SK-MEL-5 (cell line): Measurements from ENCODE around the gene SEPTIN5. TPM values are rescaled to one million over a fixed set of nuclear protein-coding genes. Genes with fewer than 3 reads are reported as not detected.
"Not testable (repeated sequence)": the region's sequence is repeated elsewhere in the genome, so short reads cannot be mapped to it uniquely, and the experiment has no call there.

Experiments
- DNase-seq: peaks from one replicate; pipeline ENCODE4 v3.0.0-alpha.2; 2016; ENCODE audit warnings: low read depth, low spot score
- in situ Hi-C: cut with HindIII; loops from 2 replicates; pipeline ENCODE4 v1.10.0; 2016; ENCODE audit warnings: low sequenced_read_pairs, high pct_unique_total_duplicates, low pct_unique_long_range_greater_than_20kb
- polyA plus RNA-seq, 2 experiments: library from polyadenylated mRNA; depleted of rRNA; stranded (reverse); fragments of >200 nt; gene quantifications; 2 replicates each; pipeline ENCODE4 v1.2.3, GENCODE V29; 2015
- total RNA-seq: library from RNA; depleted of rRNA; stranded (reverse); fragments of >200 nt; shearing (Covaris generic); gene quantifications from 2 replicates; pipeline ENCODE4 v1.2.3, GENCODE V29; 2014; rRNA removed

Gene SEPTIN5
- 13.8 and 16.3 TPM in 2 replicates for total RNA-seq
- 22.5 and 23.6 TPM in 2 replicates for polyA plus RNA-seq (2015; cell fraction: cytosol; rRNA removed)
- polyA plus RNA-seq (2015; cell fraction: nucleus; rRNA removed): 51.0 and 81.0 TPM in 2 replicates

DNA sequence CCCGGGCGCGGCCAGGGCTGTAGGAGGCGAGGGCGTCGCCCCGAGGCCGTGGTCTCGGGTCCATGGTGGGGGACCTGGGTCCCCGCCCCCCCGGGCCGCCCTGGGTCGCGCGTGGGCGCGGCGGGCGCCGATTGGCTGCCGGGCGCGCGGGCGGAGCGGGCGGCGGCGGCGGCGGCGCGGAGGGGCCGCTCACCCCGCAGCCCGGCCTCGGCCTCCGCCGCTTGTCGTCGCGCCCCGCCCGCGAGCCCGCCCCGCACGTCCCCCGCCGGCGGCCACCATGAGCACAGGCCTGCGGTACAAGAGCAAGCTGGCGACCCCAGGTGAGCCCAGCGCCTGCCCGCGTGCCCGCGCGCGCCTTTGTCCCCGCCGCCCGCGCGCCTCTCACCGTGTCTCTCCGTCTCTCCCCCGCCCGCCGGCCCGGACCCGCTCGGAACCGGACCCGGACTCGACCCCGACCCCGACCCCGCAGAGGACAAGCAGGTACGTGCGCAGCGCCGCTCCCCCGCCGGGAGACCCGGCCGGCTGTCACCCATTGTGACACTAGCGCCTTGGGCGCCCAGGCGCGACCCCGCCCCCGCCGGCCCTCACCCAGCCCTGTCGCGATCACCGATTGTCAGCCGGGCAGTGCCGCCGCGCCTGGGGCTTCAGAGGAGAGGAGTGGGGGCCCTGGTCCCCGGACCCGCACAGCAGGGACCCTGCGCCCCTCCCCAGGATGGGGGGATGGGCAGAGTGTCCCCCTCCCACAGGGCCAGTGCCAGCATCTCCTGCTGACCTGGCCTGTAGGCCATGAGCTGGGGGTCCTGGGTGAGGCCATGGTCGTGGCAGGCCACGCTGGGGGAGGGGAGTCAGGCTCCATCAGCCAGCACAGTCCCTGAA, at the start of gene SEPTIN5:
Gene SEPTIN5 (plus strand): TSS at position 192 of the 876 bp plus-strand sequence. CDS start 86 bp downstream, at position 278.
- in situ Hi-C loops: no loop called here
- DNase-seq: no peak

- in situ Hi-C loops: no loop called here
- no peak for DNase-seq
Observed at GRCh38 chr22:19664951-19665783, 49.1 kb upstream of the SEPTIN5 start.

- in situ Hi-C loops: no loop called here
- no peak for DNase-seq
Observed at GRCh38 chr22:19665784-19666672, 48.3 kb upstream of the SEPTIN5 start.

DNA sequence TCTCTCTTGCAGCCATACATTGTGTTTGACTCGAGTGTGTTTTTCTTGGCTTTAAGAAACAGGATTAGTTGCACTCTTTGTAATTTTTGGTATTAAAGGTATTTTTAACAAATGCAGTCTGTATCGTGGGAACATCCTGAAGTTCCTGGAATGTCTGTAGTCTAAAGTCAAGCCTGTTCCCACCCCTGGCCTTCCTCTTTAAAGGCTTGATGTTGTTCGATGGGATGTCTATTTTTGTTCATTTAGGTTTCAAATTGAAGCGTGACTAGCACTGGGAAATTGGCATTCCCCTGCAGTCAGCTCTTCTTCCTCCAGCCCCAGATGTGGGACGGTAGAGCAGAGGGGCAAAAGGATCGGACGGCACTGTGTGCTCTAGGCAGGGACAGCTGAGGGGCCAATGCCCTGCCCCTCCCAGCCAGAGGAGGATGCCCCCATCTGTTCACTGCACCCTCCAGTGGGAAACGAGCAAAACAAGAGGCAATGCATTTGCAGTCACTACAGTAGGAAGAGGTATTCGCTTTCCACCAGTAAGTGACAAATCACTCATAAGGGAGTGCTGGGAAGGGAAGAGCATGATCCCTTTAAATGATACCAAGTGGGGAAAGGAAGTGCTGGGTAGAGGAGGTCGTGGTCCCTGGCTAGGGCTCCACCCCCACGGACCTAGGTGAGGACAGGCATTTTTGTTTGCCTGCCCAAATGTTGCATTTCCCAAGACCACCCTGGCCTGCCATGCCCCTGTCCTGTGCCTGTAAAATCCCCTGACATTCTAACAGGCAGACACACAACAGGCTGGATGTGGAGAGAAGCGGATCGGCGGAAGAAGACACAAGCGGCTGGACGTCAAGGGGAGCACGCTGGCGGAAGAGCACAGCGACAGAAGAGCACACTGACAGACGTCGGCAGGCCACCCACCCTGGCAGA, 47.4 kb upstream of the SEPTIN5 start:
- in situ Hi-C loops: no loop called here
- no peak for DNase-seq

GRCh38 chr22:19667872-19668740, 46.2 kb upstream of the SEPTIN5 start:
- in situ Hi-C loops: no loop called here
- no peak for DNase-seq

DNA sequence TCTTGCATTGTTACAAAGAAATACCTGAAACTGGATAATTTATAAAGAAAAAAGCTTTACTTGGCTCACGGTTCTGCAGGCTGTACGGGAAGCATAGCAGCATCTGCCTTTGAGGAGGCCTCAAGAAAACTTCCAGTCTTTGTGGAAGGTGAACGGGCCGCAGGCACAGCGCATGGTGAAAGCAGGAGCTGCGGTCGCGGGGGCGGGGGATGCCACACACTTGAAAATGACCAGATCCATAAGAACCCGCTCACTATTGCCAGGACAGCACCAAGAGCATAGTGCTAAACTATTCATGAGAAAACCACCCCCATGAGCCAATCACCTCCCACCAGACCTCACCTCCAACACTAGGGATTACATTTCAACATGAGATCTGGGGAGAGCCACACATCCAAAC, 45.6 kb upstream of the SEPTIN5 start:
- DNase-seq: no peak
- in situ Hi-C loops: no loop called here

DNA sequence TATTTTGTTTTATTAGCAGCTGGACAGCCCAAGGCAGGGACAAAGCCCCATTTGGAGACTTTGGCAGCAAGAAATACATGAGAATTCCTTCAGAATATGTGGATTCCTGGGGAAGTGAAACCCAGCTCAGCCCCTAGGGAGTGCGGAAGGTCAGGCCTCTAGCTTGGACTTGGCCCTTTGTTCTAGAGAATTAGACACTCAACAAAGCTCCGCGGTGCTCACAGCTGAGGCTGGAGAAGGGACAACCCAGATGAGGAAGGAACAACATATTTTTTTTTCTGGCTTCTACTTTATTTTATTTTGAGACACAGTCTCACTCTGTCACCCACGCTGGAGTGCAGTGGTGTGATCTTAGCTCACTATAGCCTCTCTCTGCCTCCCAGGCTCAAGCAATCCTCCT, 44.7 kb upstream of the SEPTIN5 start:
- peak; percentile 27 for DNase-seq
- in situ Hi-C loops: no loop called here

DNA sequence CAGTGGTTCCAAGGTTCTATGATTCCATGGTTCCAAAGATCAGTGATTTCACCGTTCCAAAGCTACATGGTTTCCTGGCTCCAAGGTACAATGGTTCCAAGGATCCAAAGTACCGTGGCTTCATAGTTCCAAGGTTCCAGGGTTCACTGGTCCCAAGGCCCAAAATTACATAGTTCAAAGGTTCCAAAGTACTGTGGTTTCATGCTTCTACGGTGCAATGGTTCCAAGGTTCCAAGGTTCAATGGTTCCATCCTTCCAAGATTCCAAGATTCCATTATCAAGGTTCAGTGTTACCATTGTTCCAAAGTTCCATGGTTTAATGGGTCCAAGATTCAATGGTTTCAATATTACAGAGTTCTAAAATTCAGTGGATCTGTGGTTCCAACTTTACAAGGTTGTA, 43.0 kb upstream of the SEPTIN5 start:
- DNase-seq: no peak
- in situ Hi-C loops: no loop called here

DNA sequence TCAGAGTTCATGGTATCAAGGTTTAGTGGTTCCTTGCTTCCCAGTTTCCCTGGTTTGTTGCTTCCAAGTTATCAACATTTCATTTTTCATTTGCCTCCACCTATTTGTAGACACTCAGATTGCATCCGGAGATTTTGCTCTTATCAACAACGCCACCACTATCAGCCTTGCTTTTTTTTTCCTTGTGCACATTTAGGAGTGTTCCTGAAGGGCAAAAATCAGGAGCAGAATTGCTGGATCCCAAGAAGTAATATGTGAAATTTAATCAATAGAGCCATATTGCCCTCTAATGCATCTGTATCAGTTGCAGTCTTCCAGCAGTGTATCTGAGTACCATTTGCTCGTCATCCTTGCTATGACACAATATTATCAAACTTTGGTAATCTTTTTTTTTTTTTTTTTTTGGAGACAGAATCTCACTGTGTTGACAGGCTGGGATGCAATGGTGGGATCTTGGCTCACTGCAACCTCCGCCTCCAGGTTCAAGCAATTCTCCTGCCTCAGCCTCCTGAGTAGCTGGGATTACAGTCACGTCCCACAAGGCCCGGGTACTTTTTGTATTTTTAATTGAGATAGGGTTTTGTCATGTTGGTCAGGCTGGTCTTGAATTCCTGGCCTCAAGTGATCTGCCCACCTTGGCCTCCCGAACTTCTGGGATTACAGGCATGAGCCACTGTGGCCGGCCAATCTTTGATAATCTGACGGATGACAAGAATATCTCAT, 42.1 kb upstream of the SEPTIN5 start:
- DNase-seq: no peak
- in situ Hi-C loops: no loop called here

- in situ Hi-C loops: no loop called here
- DNase-seq: no peak
Observed at GRCh38 chr22:19673660-19674059, 40.6 kb upstream of the SEPTIN5 start.

- in situ Hi-C loops: no loop called here
- DNase-seq: peak; percentile 66
Observed at GRCh38 chr22:19674129-19674928, 40.0 kb upstream of the SEPTIN5 start.

DNA sequence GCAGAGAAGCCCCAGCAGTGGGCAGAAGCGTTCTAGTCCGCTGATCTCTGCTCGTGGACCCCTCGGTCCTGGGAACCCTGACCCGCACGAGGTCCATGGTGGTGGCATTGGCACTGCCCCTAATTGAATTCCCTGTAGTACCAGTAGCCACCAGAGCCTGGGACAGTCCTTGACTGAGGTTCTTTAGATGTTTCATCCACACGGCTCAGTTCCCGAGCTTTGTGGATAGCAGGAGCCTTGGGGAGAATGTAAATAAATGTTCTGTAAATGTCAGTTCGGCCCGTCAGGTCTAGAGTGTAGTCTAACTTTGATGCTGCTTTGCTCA, 39.4 kb upstream of the SEPTIN5 start:
- DNase-seq: peak; percentile 3
- in situ Hi-C loops: no loop called here

GRCh38 chr22:19675428-19675827, 38.9 kb upstream of the SEPTIN5 start:
- DNase-seq: no peak

DNA sequence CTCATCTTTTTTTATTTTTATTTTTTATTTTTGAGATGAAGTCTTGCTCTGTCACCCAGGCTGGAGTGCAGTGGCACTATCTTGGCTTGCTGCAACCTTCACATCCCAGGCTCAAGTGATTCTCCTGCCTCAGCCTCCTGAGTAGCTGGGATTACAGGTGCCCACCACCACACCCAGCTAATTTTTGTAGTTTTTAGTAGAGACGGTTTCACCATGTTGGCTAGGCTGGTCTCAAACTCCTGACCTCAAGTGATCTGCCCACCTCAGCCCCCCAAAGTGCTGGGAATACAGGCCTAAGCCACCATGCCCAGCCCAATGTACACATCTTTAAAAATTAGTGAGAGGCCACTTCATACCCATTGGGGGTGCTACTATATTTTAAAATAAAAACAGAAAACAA, 37.9 kb upstream of the SEPTIN5 start:
- in situ Hi-C loops, DNase-seq: not testable (repeated sequence)

More at GRCh38 chr22:19675428-19675827, 38.9 kb upstream of the SEPTIN5 start:
- in situ Hi-C loops: no loop called here
